Stomach (tissue), 9 donors: ENCODE data around the gene TNFSF8. TPM values are rescaled to one million over a fixed set of nuclear protein-coding genes. Genes with fewer than 3 reads are reported as not detected.
A peak's percentile ranks its signal among the peaks of the same experiment; 100 is the strongest.

ENCODE experiments used
- DNase-seq, 2 donors: peaks; one replicate each; pipeline versions ENCODE4 v3.0.0 to v3.0.0-alpha.2; 2013 to 2019
- H3K27ac ChIP-seq, 5 donors: fragments of 200-600 bp in 4 of 5; sonication (generic) in 4 of 5; one replicate each; pipeline ENCODE4 v1.5.1; 2013 to 2019; ENCODE audit warnings: mild to moderate bottlenecking in 1 of 5, moderate library complexity in 1 of 5
- H3K27me3 ChIP-seq, 3 donors: fragments of 200-600 bp; sonication (generic); one replicate each; pipeline ENCODE4 v1.5.1; 2017 to 2019; ENCODE audit warnings: mixed run types in 1 of 3
- H3K36me3 ChIP-seq, 4 donors: fragments of 200-600 bp; sonication (generic); 1 replicate in 3 of 4; 2 replicates in 1 of 4; pipeline ENCODE4 v1.5.1; 2016 to 2019
- H3K4me1 ChIP-seq, 4 donors: fragments of 200-600 bp; sonication (generic); one replicate each; pipeline ENCODE4 v1.5.1; 2016 to 2019
- H3K4me3 ChIP-seq, 4 donors: fragments of 200-600 bp; sonication (generic) in 3 of 4; one replicate each; pipeline ENCODE4 v1.5.1; 2016 to 2019; ENCODE audit warnings: mild to moderate bottlenecking in 1 of 4
- H3K9me3 ChIP-seq, 4 donors: fragments of 200-600 bp; sonication (generic); one replicate each; pipeline ENCODE4 v1.5.1; 2016 to 2019
- EP300 ChIP-seq: sonication (generic); formaldehyde crosslinking; IDR thresholded peaks from one replicate; pipeline ENCODE4 v1.6.1; 2017; ENCODE audit warnings: antibody characterized with exemption
- POLR2A ChIP-seq, 4 donors: fragments of 450-650 bp; IDR thresholded peaks; one replicate each; pipeline ENCODE4 v1.6.1; 2016; ENCODE audit warnings: antibody characterized with exemption in 4 of 4, control low read depth in 2 of 4, mild to moderate bottlenecking in 1 of 4, moderate library complexity in 1 of 4
- POLR2AphosphoS5 ChIP-seq, 3 donors: sonication (generic); formaldehyde crosslinking; IDR thresholded peaks; one replicate each; pipeline ENCODE4 v1.6.1; 2016; ENCODE audit warnings: antibody characterized with exemption in 3 of 3
- WGBS, 5 donors: extraction: QIAGEN DNeasy Blood & Tissue Kit in 3 of 5; methylation state at CpG; one replicate each; pipeline versions ENCODE4 v1.1.5 to v1.1.7; 2013 to 2018; 5-methylcytosine and 5-hydroxymethylcytosine counted together
- intact Hi-C: fragments of 100-400 bp; cut with DNase I; formaldehyde crosslinking; loops from one replicate; pipeline ENCODE4 v1.15.1; 2023; ENCODE audit warnings: low total_unique reads
- polyA plus RNA-seq, 3 donors: library from polyadenylated mRNA; stranded (reverse); fragments of 200-250 nt; gene quantifications; one replicate each; pipeline ENCODE4 v1.2.3, GENCODE V29; 2013
- total RNA-seq, 5 donors: library from RNA; depleted of rRNA; stranded (reverse); fragments of >200 nt; gene quantifications; one replicate each; pipeline versions ENCODE4 v1.1.0 to v1.2.3, GENCODE V29; 2014 to 2016
- TF ChIP-seq, protein P1 (sequence below), 7 experiments: fragments of 450-650 bp in 4 of 7; fragments of 200-600 bp in 3 of 7; sonication (generic) in 3 of 7; IDR thresholded peaks; one replicate each; pipeline ENCODE4 v1.5.1; 2016 to 2019; ENCODE audit warnings: antibody characterized with exemption in 7 of 7, control low read depth in 2 of 7, mild to moderate bottlenecking in 1 of 7
- donor health status: healthy with polysubstance abuse.
- donor health status: Bipolar disorder and iron deficiency.
- donor health status: healthy.

Gene TNFSF8
- total and polyA plus RNA-seq, 8 donors: 0.40 to 14.0 (median 3.2) TPM; not detected in 2

DNA sequence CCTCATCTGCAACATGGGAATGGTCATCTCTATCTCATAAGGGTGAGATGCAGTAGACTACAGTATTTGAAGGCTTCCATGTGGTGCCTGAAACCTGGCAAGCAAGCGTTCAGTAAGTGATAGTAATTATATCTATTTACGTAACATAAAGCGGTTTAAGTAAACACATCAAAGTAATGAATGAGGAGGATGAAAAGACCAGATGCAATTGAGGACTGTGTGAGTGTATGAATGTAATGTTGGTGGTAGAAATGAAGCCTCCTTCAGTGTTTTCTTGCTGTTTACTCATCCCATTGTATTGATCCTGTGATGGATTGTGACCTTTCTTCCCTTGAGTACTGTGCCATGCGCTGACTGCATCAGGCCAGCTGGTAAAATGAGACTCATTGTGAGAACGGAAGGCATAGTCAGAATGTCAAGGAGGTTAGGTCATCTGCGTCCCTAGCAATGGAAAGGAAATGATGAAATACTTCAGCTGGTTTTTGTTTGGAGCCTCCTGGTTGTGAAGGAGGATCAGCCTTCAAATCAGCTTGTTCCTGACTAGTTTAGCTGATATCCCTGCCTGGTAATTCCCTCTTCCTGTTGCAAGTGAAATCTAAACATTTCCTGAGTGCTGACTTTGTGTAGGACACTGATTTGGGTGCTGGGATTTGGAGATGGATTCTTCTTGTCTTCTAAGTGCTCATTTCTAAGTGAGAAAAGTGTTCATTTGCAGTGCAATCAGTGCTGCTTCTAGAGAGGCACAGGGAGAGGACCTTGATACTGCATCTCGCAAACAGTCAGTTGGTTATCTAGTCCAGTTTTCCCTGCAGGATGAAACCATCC lies 35.6 kb downstream of the TNFSF8 start:
- TF ChIP-seq POLR2A (IDR thresholded peaks at IDR 0.05) (no peak), POLR2AphosphoS5 (IDR thresholded peaks at IDR 0.05) (peak in 2 of 3 donors; percentile 44 to 70)
- intact Hi-C loops: no loop called here
- Histone ChIP-seq H3K4me3 (no peak overlapping the region), H3K4me1 (peaks cover 11 to 57% (median 16%) of the 10 kb centered on the region in 4 donors), H3K36me3 (no peaks in the 10 kb centered on the region), H3K27ac (peak overlapping the region in 4 of 5 donors; percentile 11 to 61 (median 38)), H3K9me3 (no peaks in the 10 kb centered on the region), H3K27me3 (no peaks in the 10 kb centered on the region)
- WGBS, 5 donors: 36 to 53% (median 43%) methylated on average over 7 of the region's 7 CpGs
- peak in 1 of 2 donors; percentile 80 for DNase-seq

DNA sequence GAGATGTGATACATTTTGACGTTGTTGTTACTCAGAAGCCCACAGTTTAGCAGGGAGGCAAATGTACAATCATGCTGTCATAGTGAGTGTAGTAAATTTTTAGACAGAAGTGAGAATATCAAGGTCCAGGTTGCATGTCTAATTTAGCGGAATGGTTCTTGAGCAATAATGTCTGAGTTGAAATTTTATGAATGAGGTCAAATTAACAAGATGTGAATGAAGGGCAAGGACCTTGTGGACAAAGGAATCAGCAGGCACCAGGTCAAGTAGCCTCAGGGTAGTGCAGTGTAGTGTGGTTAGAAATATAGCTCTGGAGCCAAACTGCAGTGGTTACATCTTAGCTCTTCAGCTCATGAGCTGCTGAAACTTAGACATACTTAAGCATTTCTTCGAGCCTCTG lies 36.2 kb downstream of the TNFSF8 start:
- intact Hi-C loops: no loop called here
- DNase-seq: no peak
- TF ChIP-seq POLR2AphosphoS5 (IDR thresholded peaks at IDR 0.05) (no peak), POLR2A (IDR thresholded peaks at IDR 0.05) (no peak), EP300 (no peak)
- TF ChIP-seq, protein P1, sequence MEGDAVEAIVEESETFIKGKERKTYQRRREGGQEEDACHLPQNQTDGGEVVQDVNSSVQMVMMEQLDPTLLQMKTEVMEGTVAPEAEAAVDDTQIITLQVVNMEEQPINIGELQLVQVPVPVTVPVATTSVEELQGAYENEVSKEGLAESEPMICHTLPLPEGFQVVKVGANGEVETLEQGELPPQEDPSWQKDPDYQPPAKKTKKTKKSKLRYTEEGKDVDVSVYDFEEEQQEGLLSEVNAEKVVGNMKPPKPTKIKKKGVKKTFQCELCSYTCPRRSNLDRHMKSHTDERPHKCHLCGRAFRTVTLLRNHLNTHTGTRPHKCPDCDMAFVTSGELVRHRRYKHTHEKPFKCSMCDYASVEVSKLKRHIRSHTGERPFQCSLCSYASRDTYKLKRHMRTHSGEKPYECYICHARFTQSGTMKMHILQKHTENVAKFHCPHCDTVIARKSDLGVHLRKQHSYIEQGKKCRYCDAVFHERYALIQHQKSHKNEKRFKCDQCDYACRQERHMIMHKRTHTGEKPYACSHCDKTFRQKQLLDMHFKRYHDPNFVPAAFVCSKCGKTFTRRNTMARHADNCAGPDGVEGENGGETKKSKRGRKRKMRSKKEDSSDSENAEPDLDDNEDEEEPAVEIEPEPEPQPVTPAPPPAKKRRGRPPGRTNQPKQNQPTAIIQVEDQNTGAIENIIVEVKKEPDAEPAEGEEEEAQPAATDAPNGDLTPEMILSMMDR (IDR thresholded peaks at IDR 0.05): no peak
- WGBS, 5 donors: 52 to 80% (median 67%) methylated on average over 3 of the region's 3 CpGs
- no peaks in the 10 kb centered on the region for H3K9me3 ChIP-seq
- H3K27me3 ChIP-seq: no peaks in the 10 kb centered on the region
- peak overlapping the region in 3 of 5 donors; percentile 19 to 61 (median 23) for H3K27ac ChIP-seq
- H3K4me1 ChIP-seq: peaks cover 15 to 57% (median 21%) of the 10 kb centered on the region in 4 donors
- H3K4me3 ChIP-seq: no peak overlapping the region
- no peaks in the 10 kb centered on the region for H3K36me3 ChIP-seq

DNA sequence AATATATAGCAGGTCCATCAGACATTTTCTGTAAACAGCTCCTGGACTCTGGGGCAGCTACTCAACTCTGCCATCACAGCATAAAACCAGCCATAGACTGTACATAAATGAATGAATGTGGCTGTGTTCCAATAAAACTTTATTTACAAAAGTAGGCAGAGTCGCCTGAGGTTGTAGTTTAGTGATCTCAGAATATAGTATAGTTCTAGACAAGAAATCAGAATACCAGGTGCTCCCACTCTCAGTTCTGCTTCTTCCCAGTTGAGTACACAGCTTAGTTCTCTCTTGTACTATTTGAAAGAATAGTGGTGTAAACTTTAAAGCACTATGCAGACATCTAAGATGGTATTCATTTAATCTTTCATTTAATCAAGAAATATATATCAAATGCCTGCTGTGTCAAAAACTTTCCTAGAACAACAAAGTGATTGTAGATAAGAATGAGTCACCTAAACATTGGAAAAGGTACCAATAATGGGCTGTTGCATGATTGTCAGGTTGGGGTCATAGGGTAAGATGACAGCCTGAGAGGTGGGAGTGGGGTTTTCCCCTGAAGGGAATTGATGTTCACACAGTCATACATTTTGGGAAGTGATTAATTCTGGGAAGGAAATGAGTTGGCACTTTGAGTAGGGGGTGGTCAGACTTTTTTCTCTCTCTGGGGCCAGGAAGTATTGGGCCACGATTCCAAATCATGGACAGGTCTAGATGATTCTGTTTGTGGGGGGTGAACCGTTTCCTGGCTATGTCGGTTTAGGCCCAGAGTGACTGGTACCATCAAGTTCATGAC lies 37.0 kb downstream of the TNFSF8 start:
- no peak for DNase-seq

DNA sequence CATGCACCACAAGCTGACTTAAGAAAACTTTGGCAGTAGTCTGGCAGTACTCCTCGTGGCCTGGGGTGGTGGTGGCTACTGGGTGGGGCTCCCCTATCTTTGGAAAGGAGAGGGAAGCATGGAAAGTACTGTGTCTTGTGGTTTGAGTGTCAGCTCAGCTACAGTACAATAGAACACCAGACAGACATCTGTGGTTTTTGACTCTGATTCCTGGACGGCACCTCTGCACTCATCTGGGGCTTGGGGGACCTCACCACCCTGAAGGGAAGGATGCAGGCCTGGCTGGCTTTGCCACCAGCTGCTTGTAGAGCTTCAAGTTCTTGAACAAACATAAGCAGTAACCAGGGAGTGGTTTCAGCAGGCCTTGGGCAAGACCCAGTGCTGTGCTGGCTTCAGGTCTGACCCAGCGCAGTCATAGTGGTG lies 40.6 kb downstream of the TNFSF8 start:
- TF ChIP-seq EP300: no peak
- peak in 1 of 3 donors; percentile 12 for TF ChIP-seq POLR2AphosphoS5 (IDR thresholded peaks at IDR 0.05)
- TF ChIP-seq POLR2A (IDR thresholded peaks at IDR 0.05): no peak
- intact Hi-C loops: no loop called here

More for the DNA sequence above, 37.0 kb downstream of the TNFSF8 start:
- Histone ChIP-seq H3K9me3 (no peaks in the 10 kb centered on the region), H3K27ac (peak overlapping the region in 1 of 5 donors; percentile 19), H3K4me3 (no peak overlapping the region), H3K36me3 (no peaks in the 10 kb centered on the region), H3K4me1 (peaks cover 15 to 56% (median 21%) of the 10 kb centered on the region in 4 donors), H3K27me3 (no peaks in the 10 kb centered on the region)
- intact Hi-C loops: no loop called here
- no peak for TF ChIP-seq POLR2A (IDR thresholded peaks at IDR 0.05)
- TF ChIP-seq, protein P1 (IDR thresholded peaks at IDR 0.05): no peak
- no peak for TF ChIP-seq POLR2AphosphoS5 (IDR thresholded peaks at IDR 0.05)
- TF ChIP-seq EP300: no peak
- 73 to 85% (median 81%) methylated on average over 4 of the region's 4 CpGs for WGBS, 5 donors

DNA sequence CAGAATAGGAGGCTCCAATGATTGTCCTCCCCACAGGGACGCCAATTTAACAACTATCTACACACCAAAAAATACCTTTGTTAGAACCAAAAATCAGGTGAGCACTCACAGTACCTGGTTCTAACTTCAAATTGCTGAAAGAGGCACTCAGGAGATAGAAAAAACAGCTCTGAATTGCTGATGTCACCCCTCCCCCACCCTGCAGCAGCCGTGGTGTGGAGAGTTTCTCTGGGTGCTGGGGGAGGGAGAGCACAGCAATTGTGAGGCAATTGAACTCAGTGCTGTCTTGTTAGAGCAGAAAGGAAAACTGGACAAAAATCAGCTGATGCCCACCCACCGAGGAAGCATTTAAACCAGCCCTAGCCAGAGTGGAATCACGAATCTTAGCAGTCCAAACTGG lies 41.8 kb downstream of the TNFSF8 start:
- Histone ChIP-seq H3K36me3 (no peaks in the 10 kb centered on the region), H3K27ac (no peak overlapping the region), H3K27me3 (no peaks in the 10 kb centered on the region), H3K4me1 (peaks cover 3 to 24% (median 10%) of the 10 kb centered on the region in 4 donors), H3K4me3 (no peak overlapping the region), H3K9me3 (no peaks in the 10 kb centered on the region)
- DNase-seq: no peak
- TF ChIP-seq POLR2A (IDR thresholded peaks at IDR 0.05) (no peak), POLR2AphosphoS5 (IDR thresholded peaks at IDR 0.05) (no peak), EP300 (no peak)
- TF ChIP-seq, protein P1 (IDR thresholded peaks at IDR 0.05): no peak
- intact Hi-C loops: no loop called here
- 70 to 91% (median 77%) methylated on average over 1 to 4 of the region's 4 CpGs for WGBS, 5 donors

More for the DNA sequence above, 40.6 kb downstream of the TNFSF8 start:
- peak; percentile 51 to 66 for DNase-seq
- Histone ChIP-seq H3K9me3 (no peaks in the 10 kb centered on the region), H3K27ac (peak overlapping the region in 4 of 5 donors; percentile 22 to 67 (median 36)), H3K4me3 (no peak overlapping the region), H3K4me1 (peaks cover 8 to 36% (median 14%) of the 10 kb centered on the region in 4 donors), H3K36me3 (no peaks in the 10 kb centered on the region), H3K27me3 (no peaks in the 10 kb centered on the region)
- 25 to 46% (median 36%) methylated on average over 3 of the region's 3 CpGs for WGBS, 5 donors
